Measurements from ENCODE around the gene QRFP.
A peak's percentile ranks its signal among the peaks of the same experiment; 100 is the strongest.

The QRFP gene

GRCh38 chr9:130927995-130928900, 31.6 kb upstream of the QRFP start (continued):
- peak; percentile 21; the same call in 1 of the 2 replicates for TF ChIP-seq OSR2 (tag by site-specific recombination; IDR thresholded peaks at IDR 0.05)
- no peak for TF ChIP-seq MYNN (tag by site-specific recombination; IDR thresholded peaks at IDR 0.05; ENCODE audit: borderline replicate concordance)
- TF ChIP-seq ZNF548 (tag by site-specific recombination; IDR thresholded peaks at IDR 0.05), result no peak
- TF ChIP-seq ZNF24 (tag by site-specific recombination; IDR thresholded peaks at IDR 0.05), result no peak
- TF ChIP-seq ZNF76 (tag by site-specific recombination; IDR thresholded peaks at IDR 0.05; ENCODE audit: borderline replicate concordance, low read depth), result no peak
- TF ChIP-seq ZNF704 (tag by site-specific recombination; IDR thresholded peaks at IDR 0.05), result no peak
- no peak for TF ChIP-seq ZNF416 (tag by site-specific recombination; IDR thresholded peaks at IDR 0.05)
- TF ChIP-seq ZNF433 (tag by site-specific recombination; IDR thresholded peaks at IDR 0.05; ENCODE audit: low read depth), result no peak
- TF ChIP-seq PATZ1 (tag by site-specific recombination; IDR thresholded peaks at IDR 0.05), result peak; percentile 91
- no peak for TF ChIP-seq ZNF169 (tag by site-specific recombination; IDR thresholded peaks at IDR 0.05)
- no peak for TF ChIP-seq ZNF146 (tag by site-specific recombination; IDR thresholded peaks at IDR 0.05)
- TF ChIP-seq ZNF423 (tag by site-specific recombination; IDR thresholded peaks at IDR 0.05), result peak; percentile 29; the same call in 1 of the 2 replicates
- TF ChIP-seq ZNF324 (tag by site-specific recombination; IDR thresholded peaks at IDR 0.05), result no peak
- no peak for TF ChIP-seq ZNF292 (tag by site-specific recombination; IDR thresholded peaks at IDR 0.05; ENCODE audit: borderline replicate concordance, low read depth)
- no peak for TF ChIP-seq ZNF223 (tag by site-specific recombination; IDR thresholded peaks at IDR 0.05)
- 0 out of 2 replicates have a peak, but pooled peaks have one; percentile 23 for TF ChIP-seq ZNF335 (tag by site-specific recombination; conservative IDR thresholded peaks at IDR 0.05)
- TF ChIP-seq ZNF518A (tag by site-specific recombination; conservative IDR thresholded peaks at IDR 0.05; ENCODE audit: low read depth), result no peak
- TF ChIP-seq ZFP41 (tag by site-specific recombination; IDR thresholded peaks at IDR 0.05; ENCODE audit: borderline replicate concordance), result no peak
- TF ChIP-seq ZNF248 (tag by site-specific recombination; IDR thresholded peaks at IDR 0.05), result no peak
- no peak for TF ChIP-seq ZNF585B (tag by site-specific recombination; IDR thresholded peaks at IDR 0.05)
- no peak for TF ChIP-seq ZNF645 (tag by site-specific recombination; IDR thresholded peaks at IDR 0.05)
- TF ChIP-seq ZNF654 (tag by site-specific recombination; IDR thresholded peaks at IDR 0.05; ENCODE audit: low read depth), result no peak
- TF ChIP-seq ZNF280C (tag by site-specific recombination; IDR thresholded peaks at IDR 0.05), result no peak
- TF ChIP-seq ZBTB8A (tag by site-specific recombination; IDR thresholded peaks at IDR 0.05), result no peak
- TF ChIP-seq ZNF529 (tag by site-specific recombination; IDR thresholded peaks at IDR 0.05; ENCODE audit: insufficient replicate concordance), result no peak
- no peak for TF ChIP-seq ZNF202 (tag by site-specific recombination; IDR thresholded peaks at IDR 0.05; ENCODE audit: borderline replicate concordance)
- no peak for TF ChIP-seq ZNF501 (tag by site-specific recombination; IDR thresholded peaks at IDR 0.05)

Measured in HEK293 (cell line).